IgD-negative memory B cell (primary cell): ENCODE results near the gene SLC30A9. TPM values are rescaled to one million over a fixed set of nuclear protein-coding genes. Genes with fewer than 3 reads are reported as not detected.

Experiments used
- H3K27ac Mint-ChIP-seq, 3 donors: one replicate each; pipeline ENCODE4 v1.8.0; 2020 to 2022; ENCODE audit warnings: mild to moderate bottlenecking in 3 of 3, mixed read lengths in 3 of 3, moderate library complexity in 1 of 3
- H3K27me3 Mint-ChIP-seq: one replicate; pipeline ENCODE4 v1.8.0; 2021; ENCODE audit warnings: mixed read lengths
- H3K36me3 Mint-ChIP-seq: one replicate; pipeline ENCODE4 v1.8.0; 2020; ENCODE audit warnings: mild to moderate bottlenecking, mixed read lengths
- H3K4me1 Mint-ChIP-seq, 3 donors: one replicate each; pipeline ENCODE4 v1.8.0; 2020 to 2022; ENCODE audit warnings: mixed read lengths in 3 of 3, mild to moderate bottlenecking in 1 of 3
- H3K4me3 Mint-ChIP-seq, 4 donors: one replicate each; pipeline ENCODE4 v1.8.0; 2020 to 2022; ENCODE audit warnings: mild to moderate bottlenecking in 4 of 4, mixed read lengths in 4 of 4, moderate library complexity in 3 of 4
- H3K9me3 Mint-ChIP-seq, 3 donors: one replicate each; pipeline ENCODE4 v1.8.0; 2020 to 2021; ENCODE audit warnings: mixed read lengths in 3 of 3, mild to moderate bottlenecking in 1 of 3
- polyA plus RNA-seq: library from polyadenylated mRNA; unstranded; fragments of 300-500 nt; fragmentation: Illumina TruSeq; gene quantifications from one replicate; pipeline ENCODE4 v1.2.3, GENCODE V29; 2021

SLC30A9 gene
- polyA plus RNA-seq, 1 donor from 2014 or later, result 36.4 TPM

GRCh38 chr4:42070463-42070862 lies 80.1 kb downstream of the SLC30A9 start:
- H3K36me3 Mint-ChIP-seq, result peaks cover 13% of the 10 kb centered on the region
- H3K9me3 Mint-ChIP-seq, result no peaks in the 10 kb centered on the region
- no peaks in the 10 kb centered on the region for H3K27me3 Mint-ChIP-seq
- H3K4me1 Mint-ChIP-seq, result peaks cover 0 to 1% (median 0%) of the 10 kb centered on the region in 3 donors
- H3K4me3 Mint-ChIP-seq, result no peak overlapping the region
- H3K27ac Mint-ChIP-seq, result no peak overlapping the region

DNA sequence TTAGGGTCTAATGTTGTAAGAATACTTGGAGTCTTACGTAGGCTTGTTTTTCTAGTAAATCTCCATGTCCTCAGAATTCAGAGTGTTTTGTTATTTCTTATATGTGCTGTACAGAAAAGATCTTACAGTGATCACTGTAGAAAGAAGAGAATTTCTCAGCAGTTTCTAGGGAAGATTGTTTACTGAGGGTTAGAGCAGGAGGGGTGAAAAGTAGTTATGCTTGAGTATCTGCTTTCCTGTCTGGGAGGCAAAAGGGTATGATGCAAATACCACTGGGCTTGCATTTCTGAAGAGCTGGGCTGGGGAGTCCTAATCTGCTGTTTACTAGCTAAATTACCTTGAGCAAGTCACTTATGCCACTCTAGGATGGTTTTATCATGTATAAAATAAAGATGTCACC lies 84.0 kb downstream of the SLC30A9 start:
- Mint-ChIP-seq H3K27ac (no peak overlapping the region), H3K27me3 (no peaks in the 10 kb centered on the region), H3K4me3 (no peak overlapping the region), H3K4me1 (peaks cover 0 to 1% (median 0%) of the 10 kb centered on the region in 3 donors), H3K36me3 (peaks cover 17% of the 10 kb centered on the region), H3K9me3 (no peaks in the 10 kb centered on the region)

DNA sequence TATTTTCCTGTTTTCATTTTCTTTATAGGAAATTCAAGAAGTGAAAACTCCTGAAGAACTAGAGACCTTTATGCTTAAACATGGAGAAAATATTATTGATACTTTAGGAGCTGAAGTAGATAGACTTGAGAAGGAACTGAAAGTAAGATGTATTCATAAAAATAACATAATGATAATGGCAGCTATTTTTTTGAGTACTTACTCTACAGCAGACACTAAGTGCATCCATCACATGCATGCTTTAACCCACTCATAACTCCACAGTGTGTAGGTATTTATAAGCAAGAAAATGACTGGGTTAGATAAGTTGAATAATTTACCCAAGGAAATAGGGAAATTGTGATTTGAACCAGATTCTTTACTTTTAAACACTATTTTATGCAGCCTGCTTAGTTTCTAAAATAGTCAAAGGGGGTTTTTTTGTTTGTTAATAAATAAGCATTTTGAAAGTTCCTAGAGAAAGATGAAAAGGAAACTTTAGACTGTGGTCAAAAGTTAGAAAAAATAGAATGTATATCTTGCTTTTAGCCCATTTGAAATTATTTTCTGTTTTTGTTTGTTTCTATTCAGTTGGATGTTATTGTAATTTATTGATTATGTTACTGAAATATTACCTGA lies 88.0 kb downstream of the SLC30A9 start:
- Mint-ChIP-seq H3K27ac (no peak overlapping the region), H3K4me3 (no peak overlapping the region), H3K36me3 (peaks cover 10% of the 10 kb centered on the region), H3K4me1 (peaks cover 0 to 1% (median 0%) of the 10 kb centered on the region in 3 donors), H3K9me3 (no peaks in the 10 kb centered on the region), H3K27me3 (no peaks in the 10 kb centered on the region)

DNA sequence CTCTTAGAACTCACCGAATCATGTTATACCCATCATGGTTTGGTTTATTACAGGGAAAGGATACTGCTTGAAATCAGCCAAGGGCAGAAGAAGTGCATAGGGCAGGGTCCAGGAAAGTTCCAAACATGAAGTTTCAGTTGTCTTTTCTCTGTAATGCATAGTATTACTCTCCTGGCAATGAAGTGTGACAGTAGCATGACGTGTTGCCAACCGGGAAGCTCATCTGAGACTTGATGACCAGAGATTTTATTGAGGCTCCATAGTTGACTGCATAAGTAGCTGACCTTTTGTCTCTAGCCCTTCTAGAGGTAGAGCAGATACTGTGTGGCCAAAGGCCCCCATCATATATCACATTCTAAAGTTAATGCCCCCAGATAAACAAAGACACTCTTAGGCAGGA lies 90.0 kb downstream of the SLC30A9 start:
- Mint-ChIP-seq H3K4me3 (no peak overlapping the region), H3K4me1 (peaks cover 0 to 3% (median 0%) of the 10 kb centered on the region in 3 donors), H3K27me3 (no peaks in the 10 kb centered on the region), H3K9me3 (no peaks in the 10 kb centered on the region), H3K27ac (peak overlapping the region in 1 of 3 donors; percentile 8), H3K36me3 (peaks cover 11% of the 10 kb centered on the region)

DNA sequence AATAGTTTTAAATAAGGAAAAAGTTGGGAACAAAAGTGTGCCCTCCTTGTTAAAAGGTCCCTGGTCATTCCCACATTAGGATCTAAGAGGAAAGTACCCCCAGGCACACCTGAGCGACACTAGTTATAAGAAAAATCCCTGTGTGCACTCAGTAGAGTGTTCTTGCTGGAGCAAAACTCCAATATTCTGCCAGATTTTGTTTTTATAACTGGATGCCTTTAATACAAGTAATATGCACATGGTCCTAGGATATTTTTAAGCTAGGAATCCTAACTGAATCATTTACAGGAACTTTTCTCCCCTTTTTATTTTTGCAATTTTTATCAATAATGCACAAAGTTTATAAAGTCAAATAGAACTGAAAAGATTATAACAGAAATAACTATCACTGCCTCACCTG lies 93.5 kb downstream of the SLC30A9 start:
- Mint-ChIP-seq H3K4me1 (peaks cover 0 to 3% (median 0%) of the 10 kb centered on the region in 3 donors), H3K9me3 (no peaks in the 10 kb centered on the region), H3K36me3 (peaks cover 6% of the 10 kb centered on the region), H3K4me3 (no peak overlapping the region), H3K27me3 (no peaks in the 10 kb centered on the region), H3K27ac (no peak overlapping the region)

DNA sequence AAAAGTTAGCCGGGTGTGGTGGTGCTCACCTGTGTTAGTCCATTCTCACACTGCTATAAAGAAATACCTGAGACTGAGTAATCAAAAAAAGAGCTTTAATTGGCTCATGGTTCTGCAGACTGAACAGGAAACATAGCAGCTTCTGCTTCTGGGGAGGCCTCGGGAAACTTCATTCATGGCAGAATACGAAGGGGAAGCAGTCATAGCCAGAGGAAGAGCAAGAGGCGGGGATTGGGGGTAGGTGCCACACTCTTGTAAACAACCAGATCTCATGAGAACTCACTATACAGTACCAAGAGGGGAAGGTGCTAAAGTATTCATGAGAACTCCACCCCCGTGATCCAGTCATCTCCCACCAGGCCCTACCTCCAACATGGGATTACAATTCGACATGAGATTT lies 98.1 kb downstream of the SLC30A9 start:
- no peaks in the 10 kb centered on the region for H3K9me3 Mint-ChIP-seq
- H3K27me3 Mint-ChIP-seq, result no peaks in the 10 kb centered on the region
- H3K4me1 Mint-ChIP-seq, result peaks cover 0 to 1% (median 0%) of the 10 kb centered on the region in 3 donors
- peaks cover 3% of the 10 kb centered on the region for H3K36me3 Mint-ChIP-seq
- no peak overlapping the region for H3K27ac Mint-ChIP-seq
- no peak overlapping the region for H3K4me3 Mint-ChIP-seq

DNA sequence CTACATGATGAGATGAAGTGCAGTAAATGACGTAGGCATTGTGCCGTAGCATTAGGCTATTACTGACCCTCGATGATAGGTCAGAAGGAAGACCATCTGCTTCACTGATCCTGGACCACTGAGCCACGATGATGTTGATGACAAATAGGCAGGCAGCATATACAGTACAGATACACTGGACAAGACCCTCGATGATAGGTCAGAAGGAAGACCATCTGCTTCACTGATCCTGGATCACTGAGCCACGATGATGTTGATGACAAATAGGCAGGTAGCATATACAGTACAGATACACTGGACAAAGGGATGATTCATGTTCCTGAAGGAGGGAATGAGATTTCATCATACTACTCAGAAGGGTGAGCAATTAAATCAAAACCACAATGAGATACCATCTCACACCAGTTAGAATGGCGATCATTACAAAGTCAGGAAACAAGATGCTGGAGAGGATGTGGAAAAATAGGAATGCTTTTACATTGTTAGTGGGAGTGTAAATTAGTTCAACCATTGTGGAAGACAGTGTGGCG lies 111.2 kb downstream of the SLC30A9 start:
- Mint-ChIP-seq H3K36me3 (peaks cover 1% of the 10 kb centered on the region), H3K4me1 (no peaks in the 10 kb centered on the region), H3K4me3 (no peak overlapping the region), H3K27me3 (no peaks in the 10 kb centered on the region), H3K27ac (peak overlapping the region in 2 of 3 donors; percentile 5 to 26), H3K9me3 (peaks cover 0 to 5% (median 3%) of the 10 kb centered on the region in 3 donors)

DNA sequence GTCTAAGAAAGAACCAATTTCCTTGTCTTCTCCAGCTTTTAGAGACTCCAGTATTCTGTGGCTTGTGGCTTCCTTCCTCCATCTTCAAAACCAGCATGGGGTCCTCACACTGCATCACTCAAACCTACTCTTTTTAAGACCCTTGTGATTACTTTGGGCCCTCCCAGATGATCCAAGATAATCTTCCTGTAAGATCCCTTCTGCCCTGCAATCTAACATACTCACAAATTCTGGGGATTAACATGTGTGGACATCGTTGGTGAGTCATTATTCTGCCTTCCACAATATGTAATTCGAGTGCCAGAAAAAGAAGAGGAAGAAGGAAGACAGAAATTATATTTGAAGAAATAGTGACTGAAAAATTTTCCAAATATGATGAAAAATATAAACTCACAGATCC lies 114.2 kb downstream of the SLC30A9 start:
- no peak overlapping the region for H3K27ac Mint-ChIP-seq
- H3K27me3 Mint-ChIP-seq, result no peaks in the 10 kb centered on the region
- H3K36me3 Mint-ChIP-seq, result peaks cover 1% of the 10 kb centered on the region
- H3K4me3 Mint-ChIP-seq, result no peak overlapping the region
- H3K4me1 Mint-ChIP-seq, result no peaks in the 10 kb centered on the region
- peaks cover 0 to 5% (median 5%) of the 10 kb centered on the region in 3 donors for H3K9me3 Mint-ChIP-seq

GRCh38 chr4:42112846-42113245 lies 122.5 kb downstream of the SLC30A9 start:
- Mint-ChIP-seq H3K9me3 (peaks cover 0 to 5% (median 0%) of the 10 kb centered on the region in 3 donors), H3K27me3 (no peaks in the 10 kb centered on the region), H3K4me3 (no peak overlapping the region), H3K4me1 (peaks cover 0 to 2% (median 0%) of the 10 kb centered on the region in 3 donors), H3K36me3 (peaks cover 8% of the 10 kb centered on the region), H3K27ac (no peak overlapping the region)

- Mint-ChIP-seq H3K4me1 (peaks cover 0 to 5% (median 2%) of the 10 kb centered on the region in 3 donors), H3K36me3 (peaks cover 15% of the 10 kb centered on the region), H3K27ac (no peak overlapping the region), H3K4me3 (no peak overlapping the region), H3K9me3 (no peaks in the 10 kb centered on the region), H3K27me3 (no peaks in the 10 kb centered on the region)
These were observed 129.6 kb downstream of the SLC30A9 start for GRCh38 chr4:42119886-42120285.

GRCh38 chr4:42122237-42122636 lies 131.9 kb downstream of the SLC30A9 start:
- no peaks in the 10 kb centered on the region for H3K27me3 Mint-ChIP-seq
- no peak overlapping the region for H3K27ac Mint-ChIP-seq
- H3K4me3 Mint-ChIP-seq, result no peak overlapping the region
- peaks cover 12% of the 10 kb centered on the region for H3K36me3 Mint-ChIP-seq
- no peaks in the 10 kb centered on the region for H3K9me3 Mint-ChIP-seq
- H3K4me1 Mint-ChIP-seq, result peaks cover 5 to 9% (median 8%) of the 10 kb centered on the region in 3 donors

DNA sequence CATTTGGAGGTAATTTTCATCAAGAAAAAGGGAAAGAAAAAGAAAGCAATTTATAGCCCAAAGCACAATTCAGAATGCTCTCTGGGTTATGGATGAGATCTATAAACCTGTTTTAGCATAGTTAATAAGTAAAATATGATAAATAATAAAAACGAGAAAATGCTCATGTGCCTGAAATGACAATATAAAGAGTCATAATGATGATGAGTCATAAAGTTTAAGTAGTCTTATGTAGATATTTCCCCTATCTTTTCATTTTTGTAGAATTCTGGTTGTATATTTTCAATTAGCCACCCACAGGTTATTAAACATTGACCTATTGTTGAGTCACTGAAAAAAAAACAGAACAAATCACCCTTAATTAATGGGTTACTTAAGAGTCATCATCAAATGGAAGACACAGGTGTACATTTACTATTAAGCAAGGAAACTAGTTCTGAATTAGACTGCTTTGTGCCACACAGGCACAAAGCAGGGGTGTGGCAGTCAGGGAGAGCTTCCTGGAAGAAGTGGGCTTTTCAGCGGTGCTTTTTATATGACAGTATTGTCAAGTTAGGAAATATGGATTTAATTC lies 132.8 kb downstream of the SLC30A9 start:
- Mint-ChIP-seq H3K4me1 (peaks cover 6 to 15% (median 14%) of the 10 kb centered on the region in 3 donors), H3K27ac (no peak overlapping the region), H3K27me3 (no peaks in the 10 kb centered on the region), H3K36me3 (peaks cover 9% of the 10 kb centered on the region), H3K9me3 (no peaks in the 10 kb centered on the region), H3K4me3 (no peak overlapping the region)

DNA sequence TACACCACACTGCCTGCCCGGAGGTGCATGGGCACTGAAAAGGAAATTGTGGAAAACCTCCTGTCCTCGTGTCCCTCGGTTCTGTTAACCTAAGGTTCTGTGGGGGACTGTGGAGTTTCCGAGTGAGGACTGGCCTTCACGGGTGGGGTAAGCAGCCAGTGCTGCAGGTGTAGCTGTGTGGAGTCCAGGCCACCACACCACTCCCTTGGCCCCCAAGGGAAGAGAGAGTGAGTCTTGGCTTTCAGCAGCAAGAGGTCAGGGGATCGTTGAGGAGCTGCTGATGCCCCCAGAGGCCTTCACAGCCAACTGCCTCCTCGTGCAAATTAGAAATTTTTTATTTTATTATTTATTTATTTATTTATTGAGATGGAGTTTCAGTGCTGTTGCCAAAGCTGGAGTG lies 141.8 kb downstream of the SLC30A9 start:
- Mint-ChIP-seq H3K27ac (no peak overlapping the region), H3K9me3 (no peaks in the 10 kb centered on the region), H3K4me1 (peaks cover 8 to 18% (median 18%) of the 10 kb centered on the region in 3 donors), H3K36me3 (no peaks in the 10 kb centered on the region), H3K27me3 (no peaks in the 10 kb centered on the region), H3K4me3 (no peak overlapping the region)

DNA sequence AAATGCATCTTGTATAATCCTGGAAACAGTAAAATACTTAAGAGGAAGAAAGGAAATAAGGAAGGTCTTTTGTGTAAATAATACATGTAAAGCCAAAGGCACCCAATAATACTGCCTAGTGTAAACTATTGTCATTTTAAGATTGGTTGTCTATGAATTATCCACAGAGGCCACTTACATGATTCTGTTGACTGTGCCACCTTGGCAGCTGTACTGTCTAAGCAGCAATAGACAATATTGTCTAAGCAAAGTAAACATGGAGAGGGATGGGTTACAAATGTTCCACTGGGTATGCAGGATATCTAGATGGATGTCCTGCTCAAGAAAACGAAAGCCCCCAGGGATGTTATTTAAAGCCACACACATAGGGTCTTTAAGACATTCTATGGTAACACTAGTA lies 142.7 kb downstream of the SLC30A9 start:
- Mint-ChIP-seq H3K4me3 (no peak overlapping the region), H3K27ac (no peak overlapping the region), H3K9me3 (no peaks in the 10 kb centered on the region), H3K27me3 (no peaks in the 10 kb centered on the region), H3K4me1 (peaks cover 5 to 13% (median 11%) of the 10 kb centered on the region in 3 donors), H3K36me3 (no peaks in the 10 kb centered on the region)

- Mint-ChIP-seq H3K36me3 (peaks cover 3% of the 10 kb centered on the region), H3K9me3 (no peaks in the 10 kb centered on the region), H3K27me3 (no peaks in the 10 kb centered on the region), H3K27ac (no peak overlapping the region), H3K4me1 (peaks cover 0 to 9% (median 2%) of the 10 kb centered on the region in 3 donors), H3K4me3 (peak overlapping the region in 1 of 4 donors; percentile 33)
These were observed 146.0 kb downstream of the SLC30A9 start for GRCh38 chr4:42136371-42136770.
